K562 (cell line): ENCODE data around the gene SH3BGR. TPM values are rescaled to one million over a fixed set of nuclear protein-coding genes. Genes with fewer than 3 reads are reported as not detected.

ENCODE experiments used
- ATAC-seq: fragments of 200-7000 bp; cut with Tn5 transposase; 3 replicates; pipeline ENCODE4 v1.9.1; 2020; ENCODE audit warnings: moderate library complexity
- BruUV-seq: library from RNA; stranded (reverse); fragments of 400-500 nt; replicated peaks from 2 replicates; lab custom pipeline; 2021; lab: Mats Ljungman, UMichigan
- CTCF ChIA-PET: fragments of 300-600 bp; formaldehyde crosslinking; extraction: SDS; loops from one replicate; lab custom pipeline; 2021; ENCODE audit warnings: low intra/inter-chr PET ratio; lab: Yijun Ruan, JAX
- POLR2A ChIA-PET: fragments of 300-600, 350-650 bp; sonication (Branson Sonifier 250); formaldehyde crosslinking; extraction: SDS; loops from one replicate; lab custom pipeline; 2021; ENCODE audit warnings: antibody characterized with exemption, inconsistent platforms; lab: Yijun Ruan, JAX
- DNase-seq, 4 experiments: peaks; one replicate each; pipeline versions ENCODE4 v3.0.0 to v3.0.0-alpha.2; 2011 to 2018; ENCODE audit warnings: low spot score in 3 of 4, mixed read lengths in 3 of 4; ENCODE audit errors: extremely low read depth in 1 of 4
- FAIRE-seq: peaks from 2 replicates; lab custom pipeline; 2011; peaks lifted over from hg19 to GRCh38; lab: Jason Lieb, UNC
- H2AFZ ChIP-seq: 2 replicates; pipeline ENCODE4 v1.6.0; 2011; ENCODE audit warnings: low read depth, low read length, control low read depth, inconsistent platforms
- H3K27ac ChIP-seq: fragments of 200-600 bp; 3 replicates; pipeline ENCODE4 v1.8.0; 2011; ENCODE audit warnings: low read depth, mild to moderate bottlenecking, control low read depth, inconsistent platforms, low read length, moderate library complexity, mixed read lengths; ENCODE audit errors: extremely low read depth
- H3K27me3 ChIP-seq, 2 experiments: fragments of 300-600 bp in 1 of 2; 2 replicates in 1 of 2; 3 replicates in 1 of 2; pipeline versions ENCODE4 v1.6.0 to v1.8.0; 2011; ENCODE audit warnings: inconsistent platforms in 2 of 2, low read length in 2 of 2, mild to moderate bottlenecking in 1 of 2, mixed read lengths in 1 of 2, moderate library complexity in 1 of 2; ENCODE audit not compliant: control insufficient read depth in 2 of 2, insufficient read depth in 2 of 2
- H3K36me3 ChIP-seq: fragments of 300-600 bp; 3 replicates; pipeline ENCODE4 v1.8.0; 2011; ENCODE audit warnings: mild to moderate bottlenecking, low read length, inconsistent platforms; ENCODE audit not compliant: control insufficient read depth, insufficient read depth
- H3K4me1 ChIP-seq, 2 experiments: fragments of 200-600 bp in 1 of 2; replicated peaks in 1 of 2; 2 replicates in 1 of 2; 3 replicates in 1 of 2; pipeline versions ENCODE4 v1.5.1 to v1.8.0; 2011; ENCODE audit warnings: inconsistent platforms in 2 of 2, low read length in 2 of 2, mild to moderate bottlenecking in 1 of 2, mixed read lengths in 1 of 2, moderate library complexity in 1 of 2; ENCODE audit not compliant: control insufficient read depth in 2 of 2, insufficient read depth in 2 of 2
- H3K4me2 ChIP-seq: 2 replicates; pipeline ENCODE4 v1.6.1; 2011; ENCODE audit warnings: low read length, control low read depth, inconsistent platforms, mixed read lengths; ENCODE audit not compliant: insufficient read depth
- H3K4me3 ChIP-seq: fragments of 200-600 bp; sonication (generic), shearing (Covaris generic); 2 replicates; pipeline ENCODE4 v1.5.1; 2016; ENCODE audit warnings: control low read depth, inconsistent platforms
- H3K79me2 ChIP-seq: fragments of 200-600 bp; 3 replicates; pipeline ENCODE4 v1.8.0; 2011; ENCODE audit warnings: low read length, inconsistent platforms; ENCODE audit not compliant: control insufficient read depth, insufficient read depth
- H3K9ac ChIP-seq, 2 experiments: 2 replicates each; pipeline versions ENCODE4 v1.6.0 to v1.6.1; 2011; ENCODE audit warnings: low read depth in 2 of 2, low read length in 2 of 2, control low read depth in 1 of 2, inconsistent platforms in 1 of 2, mild to moderate bottlenecking in 1 of 2, mixed read lengths in 1 of 2; ENCODE audit not compliant: insufficient read depth in 1 of 2
- H3K9me1 ChIP-seq: one replicate; pipeline ENCODE4 v1.6.0; 2011; ENCODE audit warnings: inconsistent platforms, mild to moderate bottlenecking, low read length, moderate library complexity; ENCODE audit not compliant: control insufficient read depth, insufficient read depth
- H3K9me3 ChIP-seq: replicated peaks from 2 replicates; pipeline ENCODE4 v1.5.1; 2011; ENCODE audit warnings: low read depth, low read length, inconsistent platforms; ENCODE audit not compliant: control insufficient read depth, insufficient read depth
- H4K20me1 ChIP-seq: replicated peaks from 2 replicates; pipeline ENCODE4 v1.6.1; 2011; ENCODE audit warnings: low read length, inconsistent platforms, mixed read lengths; ENCODE audit not compliant: control insufficient read depth, insufficient read depth
- CREBBP ChIP-seq: IDR thresholded peaks from one replicate; pipeline ENCODE4 v1.6.1; 2012; ENCODE audit warnings: low read depth, mild to moderate bottlenecking, control low read depth, inconsistent platforms, low read length
- EHMT2 ChIP-seq: fragments of 450-650 bp; IDR thresholded peaks from 2 replicates; pipeline ENCODE4 v1.6.1; 2018; ENCODE audit warnings: antibody characterized with exemption
- ELF4 ChIP-seq: fragments of 450-650 bp; formaldehyde crosslinking; IDR thresholded peaks from 2 replicates; pipeline ENCODE4 v1.4.0; 2022; ENCODE audit warnings: missing genetic modification characterization
- LARP7 ChIP-seq: fragments of 450-650 bp; IDR thresholded peaks from 2 replicates; pipeline ENCODE4 v1.6.1; 2016
- NFE2L1 ChIP-seq: fragments of 450-650 bp; IDR thresholded peaks from 2 replicates; pipeline ENCODE4 v1.6.1; 2016; ENCODE audit warnings: missing genetic modification characterization, low read depth, mild to moderate bottlenecking, missing compliant biosample characterization, moderate library complexity, borderline replicate concordance
- OTX1 ChIP-seq: fragments of 450-650 bp; formaldehyde crosslinking; IDR thresholded peaks from 2 replicates; pipeline ENCODE4 v1.4.0; 2022; ENCODE audit warnings: mild to moderate bottlenecking
- PHF21A ChIP-seq: fragments of 450-650 bp; IDR thresholded peaks from 2 replicates; pipeline ENCODE4 v1.6.1; 2017; ENCODE audit warnings: low read depth, borderline replicate concordance
- WGBS: fragments of 100-300 bp; shearing (Covaris generic); methylation state at CpG from one replicate; pipeline ENCODE4 v1.1.6; 2016; ENCODE audit warnings: low coverage, mixed read lengths; ENCODE audit not compliant: insufficient coverage; ENCODE audit errors: missing lambda C conversion rate; 5-methylcytosine and 5-hydroxymethylcytosine counted together
- in situ Hi-C: fragments of 300-500 bp; cut with MboI; formaldehyde crosslinking; loops from 4 replicates; pipeline ENCODE4 v1.15.0; 2018; ENCODE audit warnings: inconsistent platforms, mixed read lengths
- intact Hi-C: fragments of 100-400 bp; cut with micrococcal nuclease; formaldehyde crosslinking; loops from 2 replicates; pipeline ENCODE4 v1.14.2; 2022
- polyA plus RNA-seq, 8 experiments: library from polyadenylated mRNA; depleted of rRNA in 4 of 8; stranded (reverse) in 5 of 8; unstranded in 3 of 8; fragments of >200 nt; fragmentation: Nextera tagmentation in 2 of 8; fragmentation: Illumina TruSeq in 1 of 8; extraction: Ambion mirVana in 2 of 8; extraction: Trizol in 1 of 8; gene quantifications; 2 replicates each; pipeline versions ENCODE4 v1.2.1 to v1.2.3, GENCODE V29; 2011 to 2014; ENCODE audit warnings: inconsistent platforms in 1 of 8, missing spikeins in 1 of 8
- total RNA-seq, 7 experiments: library from RNA; depleted of rRNA in 6 of 7; stranded (reverse); fragments of >200 nt in 6 of 7; fragmentation: Illumina TruSeq in 2 of 7; extraction: Trizol in 2 of 7; gene quantifications; 2 replicates each; pipeline versions ENCODE4 v1.2.1 to v1.2.3, GENCODE V29; 2011 to 2021; ENCODE audit warnings: low replicate concordance in 1 of 7
- TF ChIP-seq, protein P1 (sequence below): fragments of 450-650 bp; formaldehyde crosslinking; IDR thresholded peaks from 2 replicates; pipeline ENCODE4 v1.4.0; 2020; ENCODE audit warnings: mild to moderate bottlenecking, moderate library complexity
- TF ChIP-seq, protein P2 (sequence below): fragments of 450-650 bp; formaldehyde crosslinking; IDR thresholded peaks from 2 replicates; pipeline ENCODE4 v1.4.0; 2022; ENCODE audit warnings: missing genetic modification characterization
- TF ChIP-seq, protein P3 (sequence below): fragments of 450-650 bp; formaldehyde crosslinking; conservative IDR thresholded peaks from 2 replicates; pipeline ENCODE4 v1.4.0; 2022; ENCODE audit warnings: mild to moderate bottlenecking, missing genetic modification characterization
- TF ChIP-seq, protein P4 (sequence below): sonication (generic); formaldehyde crosslinking; IDR thresholded peaks from 2 replicates; pipeline ENCODE4 v1.8.0; 2022; ENCODE audit warnings: mild to moderate bottlenecking, missing genetic modification reagents

SH3BGR gene
- total and polyA plus RNA-seq, 9 of the 15 experiments (the other 6 are each of a cell fraction or from before 2014, with no cell fraction given), result 6.6 to 42.9 (median 25.6) TPM

DNA sequence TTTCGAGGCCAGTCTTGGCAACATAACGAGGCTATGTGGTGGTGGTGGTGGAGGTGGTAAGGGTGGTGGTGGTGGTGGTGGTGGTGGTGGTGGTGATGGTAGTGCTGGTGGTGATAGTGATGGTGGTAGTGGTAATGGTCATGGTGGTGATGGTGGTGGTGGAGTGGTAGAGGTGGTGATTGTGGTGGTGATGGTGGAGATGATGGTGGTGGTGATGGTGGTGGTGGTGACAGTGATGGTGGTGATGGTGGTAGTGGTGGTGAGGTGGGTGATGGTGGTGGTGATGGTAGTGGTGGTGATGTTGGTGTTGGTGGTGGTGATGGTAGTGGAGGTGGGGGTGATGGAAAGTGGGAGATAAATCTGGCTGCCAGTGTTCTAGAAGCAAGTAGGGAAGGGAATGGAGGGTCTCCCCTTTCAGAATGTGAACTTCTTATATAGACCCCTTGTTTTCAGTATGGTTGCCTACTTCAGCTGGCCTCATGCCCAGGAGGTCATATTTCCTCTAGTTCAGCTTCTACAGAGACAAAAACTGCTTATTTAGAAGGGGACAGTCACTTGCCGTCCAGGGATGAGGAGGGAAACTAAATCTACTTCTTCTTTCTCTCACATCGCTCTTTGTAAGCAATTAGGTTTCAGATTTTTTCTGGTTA, 27.5 kb downstream of the SH3BGR start:
- no peaks in the 10 kb centered on the region for H3K9me1 ChIP-seq
- no peak for ATAC-seq
- no peak overlapping the region for H2AFZ ChIP-seq
- ChIA-PET POLR2A (interaction anchor here (1.2 to 1.5 kb wide), 2 partner anchors 10 to 19 kb away, joined by 3 to 6 read pairs; no protein-coding TSS in a partner anchor), CTCF (no interaction called here)
- no peak for FAIRE-seq
- in situ Hi-C loops, result no loop called here
- intact Hi-C loops, result no loop called here
- no peaks in the 10 kb centered on the region for H3K9me3 ChIP-seq
- H3K27ac ChIP-seq, result no peak overlapping the region
- H3K79me2 ChIP-seq, result no peaks in the 10 kb centered on the region
- no peaks in the 10 kb centered on the region for H3K4me1 ChIP-seq
- H3K4me2 ChIP-seq, result no peak overlapping the region
- H3K4me3 ChIP-seq, result no peak overlapping the region
- WGBS, result 12% methylated on average over 4 of the region's 4 CpGs
- H3K36me3 ChIP-seq, result no peaks in the 10 kb centered on the region
- no peaks in the 10 kb centered on the region for H4K20me1 ChIP-seq
- DNase-seq, result no peak
- H3K27me3 ChIP-seq, result peaks cover 0 to 3% of the 10 kb centered on the region in 2 experiments; a peak in 1 of 5 replicates
- no TSS peak for BruUV-seq
- TF ChIP-seq PHF21A, result no peak
- peak; percentile 76 for TF ChIP-seq CREBBP
- TF ChIP-seq, protein P1, sequence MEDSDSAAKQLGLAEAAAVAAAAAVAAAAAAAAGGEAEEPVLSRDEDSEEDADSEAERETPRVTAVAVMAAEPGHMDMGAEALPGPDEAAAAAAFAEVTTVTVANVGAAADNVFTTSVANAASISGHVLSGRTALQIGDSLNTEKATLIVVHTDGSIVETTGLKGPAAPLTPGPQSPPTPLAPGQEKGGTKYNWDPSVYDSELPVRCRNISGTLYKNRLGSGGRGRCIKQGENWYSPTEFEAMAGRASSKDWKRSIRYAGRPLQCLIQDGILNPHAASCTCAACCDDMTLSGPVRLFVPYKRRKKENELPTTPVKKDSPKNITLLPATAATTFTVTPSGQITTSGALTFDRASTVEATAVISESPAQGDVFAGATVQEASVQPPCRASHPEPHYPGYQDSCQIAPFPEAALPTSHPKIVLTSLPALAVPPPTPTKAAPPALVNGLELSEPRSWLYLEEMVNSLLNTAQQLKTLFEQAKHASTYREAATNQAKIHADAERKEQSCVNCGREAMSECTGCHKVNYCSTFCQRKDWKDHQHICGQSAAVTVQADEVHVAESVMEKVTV (CRISPR knock-in tag), result no peak
- TF ChIP-seq, protein P2, sequence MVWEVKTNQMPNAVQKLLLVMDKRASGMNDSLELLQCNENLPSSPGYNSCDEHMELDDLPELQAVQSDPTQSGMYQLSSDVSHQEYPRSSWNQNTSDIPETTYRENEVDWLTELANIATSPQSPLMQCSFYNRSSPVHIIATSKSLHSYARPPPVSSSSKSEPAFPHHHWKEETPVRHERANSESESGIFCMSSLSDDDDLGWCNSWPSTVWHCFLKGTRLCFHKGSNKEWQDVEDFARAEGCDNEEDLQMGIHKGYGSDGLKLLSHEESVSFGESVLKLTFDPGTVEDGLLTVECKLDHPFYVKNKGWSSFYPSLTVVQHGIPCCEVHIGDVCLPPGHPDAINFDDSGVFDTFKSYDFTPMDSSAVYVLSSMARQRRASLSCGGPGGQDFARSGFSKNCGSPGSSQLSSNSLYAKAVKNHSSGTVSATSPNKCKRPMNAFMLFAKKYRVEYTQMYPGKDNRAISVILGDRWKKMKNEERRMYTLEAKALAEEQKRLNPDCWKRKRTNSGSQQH, result 0 out of 2 replicates have a peak, but pooled peaks have one; percentile 18
- TF ChIP-seq, protein P3, sequence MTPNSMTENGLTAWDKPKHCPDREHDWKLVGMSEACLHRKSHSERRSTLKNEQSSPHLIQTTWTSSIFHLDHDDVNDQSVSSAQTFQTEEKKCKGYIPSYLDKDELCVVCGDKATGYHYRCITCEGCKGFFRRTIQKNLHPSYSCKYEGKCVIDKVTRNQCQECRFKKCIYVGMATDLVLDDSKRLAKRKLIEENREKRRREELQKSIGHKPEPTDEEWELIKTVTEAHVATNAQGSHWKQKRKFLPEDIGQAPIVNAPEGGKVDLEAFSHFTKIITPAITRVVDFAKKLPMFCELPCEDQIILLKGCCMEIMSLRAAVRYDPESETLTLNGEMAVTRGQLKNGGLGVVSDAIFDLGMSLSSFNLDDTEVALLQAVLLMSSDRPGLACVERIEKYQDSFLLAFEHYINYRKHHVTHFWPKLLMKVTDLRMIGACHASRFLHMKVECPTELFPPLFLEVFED (CRISPR knock-in tag), result peak; percentile 77; the same call in 1 of the 2 replicates
- TF ChIP-seq NFE2L1 (tag), result no peak
- peak; percentile 53; the same call in 1 of the 2 replicates for TF ChIP-seq OTX1 (CRISPR knock-in tag)
- TF ChIP-seq EHMT2, result 0 out of 2 replicates have a peak, but pooled peaks have one; percentile 34
- TF ChIP-seq, protein P4, sequence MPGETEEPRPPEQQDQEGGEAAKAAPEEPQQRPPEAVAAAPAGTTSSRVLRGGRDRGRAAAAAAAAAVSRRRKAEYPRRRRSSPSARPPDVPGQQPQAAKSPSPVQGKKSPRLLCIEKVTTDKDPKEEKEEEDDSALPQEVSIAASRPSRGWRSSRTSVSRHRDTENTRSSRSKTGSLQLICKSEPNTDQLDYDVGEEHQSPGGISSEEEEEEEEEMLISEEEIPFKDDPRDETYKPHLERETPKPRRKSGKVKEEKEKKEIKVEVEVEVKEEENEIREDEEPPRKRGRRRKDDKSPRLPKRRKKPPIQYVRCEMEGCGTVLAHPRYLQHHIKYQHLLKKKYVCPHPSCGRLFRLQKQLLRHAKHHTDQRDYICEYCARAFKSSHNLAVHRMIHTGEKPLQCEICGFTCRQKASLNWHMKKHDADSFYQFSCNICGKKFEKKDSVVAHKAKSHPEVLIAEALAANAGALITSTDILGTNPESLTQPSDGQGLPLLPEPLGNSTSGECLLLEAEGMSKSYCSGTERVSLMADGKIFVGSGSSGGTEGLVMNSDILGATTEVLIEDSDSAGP (CRISPR knock-in tag), result no peak
- peak; percentile 65 for TF ChIP-seq ELF4 (CRISPR knock-in tag)
- peak; percentile 20; the same call in 1 of the 2 replicates for TF ChIP-seq LARP7
- H3K9ac ChIP-seq, result no peak overlapping the region
